Skeletal muscle cell (primary cell): ENCODE measurements around the gene PTGER4.
A peak's percentile ranks its signal among the peaks of the same experiment; 100 is the strongest.
"Not testable (repeated sequence)": the region's sequence is repeated elsewhere in the genome, so short reads cannot be mapped to it uniquely, and the experiment has no call there.

Source experiments
- DNase-seq: peaks from one replicate; pipeline ENCODE4 v3.0.0-alpha.2; 2010; ENCODE audit warnings: low read depth
- H3K4me3 ChIP-seq: 2 replicates; pipeline ENCODE4 v1.5.1; 2011; ENCODE audit warnings: low read depth, mild to moderate bottlenecking, control low read depth, low read length, moderate library complexity

Gene PTGER4

DNA sequence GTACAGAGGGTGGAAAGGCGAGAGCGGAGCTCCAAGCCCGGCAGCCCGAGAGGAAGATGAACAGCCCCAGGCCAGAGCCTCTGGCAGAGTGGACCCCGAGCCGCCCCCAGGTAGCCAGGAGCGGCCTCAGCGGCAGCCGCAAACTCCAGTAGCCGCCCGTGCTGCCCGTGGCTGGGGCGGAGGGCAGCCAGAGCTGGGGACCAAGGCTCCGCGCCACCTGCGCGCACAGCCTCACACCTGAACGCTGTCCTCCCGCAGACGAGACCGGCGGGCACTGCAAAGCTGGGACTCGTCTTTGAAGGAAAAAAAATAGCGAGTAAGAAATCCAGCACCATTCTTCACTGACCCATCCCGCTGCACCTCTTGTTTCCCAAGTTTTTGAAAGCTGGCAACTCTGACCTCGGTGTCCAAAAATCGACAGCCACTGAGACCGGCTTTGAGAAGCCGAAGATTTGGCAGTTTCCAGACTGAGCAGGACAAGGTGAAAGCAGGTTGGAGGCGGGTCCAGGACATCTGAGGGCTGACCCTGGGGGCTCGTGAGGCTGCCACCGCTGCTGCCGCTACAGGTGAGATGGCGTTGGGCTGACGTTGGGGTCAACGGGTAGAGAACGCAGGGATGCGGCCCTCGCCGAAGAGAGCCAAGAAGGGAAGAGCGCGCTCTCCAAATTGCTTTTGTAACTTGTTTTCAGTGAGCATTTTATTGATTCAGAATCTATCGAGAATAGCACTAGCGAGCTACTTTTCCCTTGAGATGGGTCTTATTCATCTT lies at the start of gene PTGER4:
Gene PTGER4 (plus strand): TSS at position 3 of the 769 bp plus-strand sequence. CDS start 1,079 bp downstream, outside the sequence.
- DNase-seq: no peak
- peak within 1 kb of the TSS; percentile 75 for H3K4me3 ChIP-seq

DNA sequence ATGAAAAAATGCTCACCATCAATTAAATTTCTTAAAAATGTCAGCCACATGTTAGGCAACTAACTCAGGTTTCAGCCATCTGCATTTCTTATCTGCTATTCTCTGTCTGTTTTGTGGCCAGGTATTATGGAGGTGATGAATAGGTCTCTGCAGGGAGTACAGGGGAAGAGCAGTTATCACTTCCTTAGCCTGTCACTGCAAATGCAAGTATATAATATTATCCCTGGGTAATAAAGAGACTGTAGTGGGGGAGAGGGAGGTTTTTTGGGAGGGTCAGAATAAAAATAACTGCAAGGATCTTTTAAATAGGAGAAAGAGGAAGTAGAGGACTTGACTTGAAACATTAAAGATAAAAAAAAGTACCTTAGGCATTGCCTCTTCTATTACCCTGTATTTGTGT lies 49.6 kb upstream of the PTGER4 start:
- no peak for DNase-seq
- no peak overlapping the region for H3K4me3 ChIP-seq

DNA sequence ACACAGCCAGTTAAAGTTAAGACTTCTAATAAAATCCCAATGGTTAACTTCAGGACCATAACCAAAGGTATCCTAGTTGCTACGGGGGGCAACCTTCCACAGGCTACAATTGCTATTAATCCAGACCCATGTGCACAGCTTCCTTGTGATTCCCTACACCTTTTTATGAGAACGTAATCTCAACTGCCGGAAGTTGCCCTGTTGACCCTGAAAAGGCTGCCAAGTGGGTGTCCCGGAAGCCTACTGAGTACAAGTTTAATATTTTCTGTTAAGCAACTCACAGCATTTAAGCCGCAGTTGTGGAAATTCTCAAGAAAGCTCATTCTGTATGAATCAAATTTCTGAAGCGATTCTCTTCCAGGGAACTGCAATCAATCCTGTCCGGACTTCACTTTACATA lies 48.5 kb upstream of the PTGER4 start:
- no peak overlapping the region for H3K4me3 ChIP-seq
- no peak for DNase-seq

DNA sequence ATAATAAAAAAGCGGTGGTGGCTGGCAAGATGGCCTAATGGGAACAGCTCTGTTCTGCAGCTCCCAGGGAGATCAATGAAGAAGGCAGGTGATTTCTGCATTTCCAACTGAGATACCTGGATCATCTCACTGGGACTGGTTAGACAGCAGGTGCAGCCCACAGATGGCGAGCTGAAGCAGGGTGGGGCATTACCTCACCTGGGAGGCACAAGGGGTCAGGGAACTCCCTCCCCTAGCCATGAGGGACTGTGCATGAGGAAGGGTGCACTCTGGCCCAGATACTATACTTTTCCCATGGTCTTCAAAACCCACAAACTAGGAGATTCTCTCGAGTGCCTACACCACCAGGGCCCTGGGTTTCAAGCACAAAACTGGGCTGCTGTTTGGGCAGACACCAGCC lies 45.6 kb upstream of the PTGER4 start:
- no peak for DNase-seq
- H3K4me3 ChIP-seq: no peak overlapping the region

DNA sequence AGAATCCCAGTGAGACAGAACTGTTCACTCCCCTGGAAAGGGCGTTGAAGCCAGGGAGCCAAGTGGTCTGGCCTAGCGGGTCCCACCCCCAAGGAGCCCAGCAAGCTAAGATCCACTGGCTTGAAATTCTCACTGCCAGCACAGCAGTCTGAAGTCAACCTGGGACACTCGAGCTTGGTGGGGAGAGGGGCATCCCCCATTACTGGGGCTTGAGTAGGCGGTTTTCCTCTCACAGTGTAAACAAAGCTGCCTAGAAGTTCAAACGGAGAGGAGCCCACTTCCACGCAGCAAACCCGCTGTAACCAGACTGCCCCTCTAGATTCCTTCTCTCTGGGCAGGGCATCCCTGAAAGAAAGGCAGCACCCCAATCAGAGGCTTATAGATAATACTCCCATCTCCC lies 45.1 kb upstream of the PTGER4 start:
- H3K4me3 ChIP-seq: no peak overlapping the region
- no peak for DNase-seq

DNA sequence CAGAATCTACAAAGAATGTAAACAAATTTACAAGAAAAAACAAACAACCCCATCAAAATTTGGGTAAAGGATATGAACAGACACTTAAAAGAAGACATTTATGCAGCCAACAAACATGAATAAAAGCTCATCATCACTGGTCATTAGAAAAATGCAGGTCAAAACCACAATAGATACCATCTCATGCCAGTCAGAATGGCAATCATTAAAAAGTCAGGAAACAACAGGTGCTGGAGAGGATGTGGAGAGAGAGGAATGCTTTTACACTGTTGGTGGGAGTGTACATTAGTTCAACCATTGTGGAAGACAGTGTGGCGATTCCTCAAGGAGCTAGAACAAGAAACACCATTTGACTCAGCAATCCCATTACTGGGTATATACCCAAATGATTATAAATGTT lies 40.2 kb upstream of the PTGER4 start:
- not testable (repeated sequence) for DNase-seq, H3K4me3 ChIP-seq

DNA sequence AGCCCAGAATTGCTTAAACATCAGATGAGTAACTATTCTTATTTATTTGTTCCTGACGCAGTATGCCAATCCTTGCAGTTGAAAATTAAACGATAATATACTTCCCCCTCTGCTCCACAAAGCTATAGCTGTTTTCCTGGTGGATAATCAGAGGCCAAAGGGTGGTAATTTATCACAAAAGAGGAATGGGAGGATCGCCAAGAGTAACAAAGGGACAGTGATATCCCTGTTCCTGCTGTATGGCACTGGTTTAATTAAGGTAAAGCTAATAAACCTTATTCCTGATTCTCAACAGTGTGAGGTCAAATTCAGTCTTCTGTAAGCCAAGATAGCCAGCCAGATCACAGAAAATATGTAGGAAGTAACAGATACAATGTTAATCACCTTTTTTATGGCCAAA lies 33.4 kb upstream of the PTGER4 start:
- H3K4me3 ChIP-seq: no peak overlapping the region
- no peak for DNase-seq

DNA sequence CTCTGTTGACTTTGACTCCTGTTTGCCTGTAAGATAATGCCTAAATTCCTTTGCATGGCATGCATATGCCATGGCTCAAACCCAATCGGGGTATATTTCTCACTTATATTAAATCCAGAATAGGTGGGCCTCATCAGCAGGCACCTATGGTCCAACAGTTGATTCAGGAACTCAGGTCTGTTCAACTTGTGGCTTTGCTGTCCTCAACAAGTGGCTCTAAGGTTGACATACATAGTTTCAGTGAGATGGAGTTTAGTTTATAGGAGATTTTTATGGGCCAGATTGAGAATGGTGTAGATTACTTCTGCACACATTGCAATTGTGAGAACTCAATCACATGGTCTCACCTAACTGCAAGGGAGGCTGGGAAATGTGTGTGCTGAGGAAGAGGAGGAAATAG lies 31.6 kb upstream of the PTGER4 start:
- DNase-seq: no peak
- no peak overlapping the region for H3K4me3 ChIP-seq

DNA sequence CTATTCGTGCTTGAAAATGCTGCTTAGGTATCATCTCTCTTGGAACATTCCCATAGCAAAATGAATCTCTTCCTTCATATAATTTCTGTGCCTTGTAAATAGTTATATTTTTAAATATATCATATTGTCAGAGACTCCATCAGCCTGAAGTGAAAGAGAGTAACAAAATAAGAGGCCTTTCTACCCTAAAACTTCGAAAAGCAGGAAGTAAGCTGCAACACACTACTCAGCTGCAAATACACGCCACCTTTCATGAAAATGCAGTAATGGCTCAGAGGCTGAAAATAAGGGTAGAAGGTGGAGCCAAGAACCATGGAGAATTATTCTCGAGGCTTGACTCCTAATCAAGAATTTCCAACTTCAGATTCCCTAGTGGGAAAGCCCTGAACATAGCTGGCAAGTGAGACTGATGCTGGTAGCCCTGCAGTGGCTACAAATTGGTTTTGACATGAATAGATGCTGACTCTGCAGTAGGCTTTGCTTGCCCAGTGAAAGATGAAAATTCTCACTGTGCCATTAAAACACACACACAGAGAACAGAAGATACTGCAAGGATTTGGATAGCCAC lies 30.2 kb upstream of the PTGER4 start:
- H3K4me3 ChIP-seq: no peak overlapping the region
- no peak for DNase-seq

DNA sequence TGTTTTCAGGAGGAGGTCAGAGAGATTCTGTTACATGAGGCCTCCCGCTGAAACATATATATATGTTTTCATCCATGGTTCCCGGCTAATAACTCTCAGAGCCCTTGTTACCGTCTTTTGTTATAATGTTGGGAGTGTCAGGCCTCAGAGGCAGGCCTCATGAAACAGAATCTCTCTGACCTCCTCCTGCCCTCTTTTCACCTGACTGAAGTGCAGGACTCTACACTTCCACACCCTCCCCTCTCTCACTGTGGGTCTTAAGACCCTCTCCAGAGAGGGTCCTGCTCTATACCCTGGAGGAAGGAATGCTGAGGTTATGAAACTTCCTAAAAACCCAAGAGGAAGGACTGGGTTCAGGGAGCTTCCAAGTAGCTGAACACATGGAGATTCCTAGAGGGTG lies 28.5 kb upstream of the PTGER4 start:
- DNase-seq: no peak

DNA sequence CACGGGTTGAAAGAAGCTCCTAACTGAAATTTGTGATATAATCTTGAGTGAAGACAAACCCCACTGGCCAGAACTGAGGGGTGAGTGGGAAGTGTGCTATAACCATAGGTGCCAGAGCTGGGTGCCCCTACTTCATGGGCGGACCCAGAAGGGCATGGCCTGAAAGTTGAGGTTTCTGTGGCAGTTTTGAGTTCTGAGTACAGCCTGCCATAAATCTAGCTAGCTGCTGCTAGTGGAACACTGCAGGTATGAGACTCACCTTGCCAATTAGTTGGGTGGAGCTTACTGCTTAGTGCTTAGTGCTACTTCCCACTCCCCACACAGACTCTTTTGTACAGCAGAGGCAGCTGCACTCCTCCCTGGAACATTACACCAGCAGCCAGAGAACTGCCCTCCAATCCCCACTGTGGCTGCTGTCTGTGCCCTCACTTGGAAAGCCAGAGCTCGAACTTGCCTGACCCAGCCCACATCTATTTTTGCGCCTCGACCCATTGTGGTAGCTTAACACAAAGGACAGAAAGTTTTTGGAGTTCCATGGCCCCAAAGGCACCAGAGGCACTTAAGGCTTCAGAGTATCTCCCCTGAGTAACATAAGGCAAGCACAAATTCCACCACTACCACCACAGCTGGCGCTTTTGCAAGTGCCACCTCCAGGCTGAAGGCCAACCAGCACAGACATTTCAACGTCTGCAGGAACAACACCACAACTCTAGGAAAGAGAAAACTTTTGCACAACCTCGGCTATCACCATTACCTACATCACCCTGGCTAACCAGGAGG lies 27.1 kb upstream of the PTGER4 start:
- H3K4me3 ChIP-seq: no peak overlapping the region
- DNase-seq: no peak

More for the DNA sequence above, 28.5 kb upstream of the PTGER4 start:
- no peak overlapping the region for H3K4me3 ChIP-seq

DNA sequence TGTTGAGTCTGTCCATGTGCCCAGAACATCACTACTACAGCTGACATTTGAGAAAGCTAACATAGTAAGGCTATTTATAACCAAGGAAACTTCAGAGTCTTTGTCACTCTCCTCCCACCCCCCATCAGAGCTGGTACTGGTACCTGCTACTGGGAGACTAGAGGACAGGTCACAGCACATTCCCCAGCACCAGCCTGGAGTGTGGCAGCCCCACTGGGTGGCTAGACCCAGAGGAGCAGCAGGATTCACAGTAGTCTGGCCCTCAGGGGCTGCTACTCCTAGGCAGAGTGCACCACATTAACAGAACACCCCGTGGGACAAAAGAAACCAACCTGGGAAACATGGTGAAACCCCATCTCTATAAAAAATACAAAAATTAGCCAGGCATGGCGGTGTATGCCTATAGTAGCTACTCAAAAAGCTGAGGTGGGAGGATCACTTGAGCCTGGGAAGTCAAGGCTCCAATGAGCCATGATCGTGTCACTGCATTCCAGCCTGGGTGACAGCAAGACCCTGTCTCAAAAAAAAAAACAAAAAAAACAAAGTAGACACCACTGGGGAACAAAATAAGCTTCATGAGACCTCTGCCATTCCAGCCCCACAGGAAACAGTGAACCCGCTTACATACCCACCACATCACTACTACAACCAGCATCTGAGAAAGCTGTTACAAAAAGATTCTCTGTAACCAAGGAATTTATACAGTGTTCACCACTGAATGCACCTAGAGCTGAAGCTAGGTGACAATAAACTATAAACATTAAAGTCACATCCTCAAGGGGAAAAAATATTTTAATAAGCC lies 26.3 kb upstream of the PTGER4 start:
- DNase-seq: no peak
- H3K4me3 ChIP-seq: no peak overlapping the region

DNA sequence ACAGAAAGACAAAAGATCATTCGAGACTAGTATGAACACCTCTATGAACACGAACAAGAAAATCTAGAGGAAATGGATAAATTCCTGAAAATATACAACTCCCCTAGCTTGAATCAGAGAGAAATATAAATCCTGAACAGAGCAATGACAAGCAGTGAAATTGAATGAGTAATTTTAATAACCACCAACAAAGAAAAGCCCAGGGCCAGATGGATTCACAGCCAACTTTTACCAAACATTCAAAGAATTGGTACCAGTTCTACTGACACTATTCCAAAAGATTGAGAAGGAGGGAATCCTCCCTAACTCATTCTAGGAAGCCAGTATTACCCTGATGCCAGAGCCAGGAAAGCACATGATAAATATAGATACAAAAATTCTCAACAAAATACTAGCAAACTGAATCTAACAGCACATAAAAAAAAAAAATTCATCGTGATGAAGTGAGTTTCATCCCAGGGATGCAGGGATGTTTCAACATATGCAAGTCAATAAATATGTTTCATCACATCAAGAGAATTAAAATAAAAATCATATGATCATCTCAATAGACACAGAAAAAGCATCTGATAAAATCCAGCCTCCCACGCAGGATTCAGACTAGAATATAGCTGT lies 25.2 kb upstream of the PTGER4 start:
- DNase-seq: no peak
- no peak overlapping the region for H3K4me3 ChIP-seq

DNA sequence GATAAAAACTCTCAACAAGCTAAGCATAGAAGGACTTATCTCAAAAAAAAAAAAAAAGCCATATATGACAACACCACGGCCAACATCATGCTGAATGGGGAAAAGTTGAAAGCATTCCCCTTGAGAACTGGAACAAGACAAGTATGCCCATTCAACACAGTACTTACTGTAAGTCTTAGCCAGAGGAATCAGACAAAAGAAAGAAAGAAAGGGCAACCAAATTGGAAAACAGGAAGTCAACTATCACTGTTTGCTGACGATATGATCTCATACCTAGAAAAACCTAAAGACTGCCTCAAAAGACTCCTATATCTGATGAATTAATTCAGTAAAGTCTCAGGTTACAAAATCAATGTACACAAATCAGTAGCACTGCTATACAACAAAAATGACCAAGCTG lies 24.6 kb upstream of the PTGER4 start:
- H3K4me3 ChIP-seq: no peak overlapping the region
- no peak for DNase-seq

DNA sequence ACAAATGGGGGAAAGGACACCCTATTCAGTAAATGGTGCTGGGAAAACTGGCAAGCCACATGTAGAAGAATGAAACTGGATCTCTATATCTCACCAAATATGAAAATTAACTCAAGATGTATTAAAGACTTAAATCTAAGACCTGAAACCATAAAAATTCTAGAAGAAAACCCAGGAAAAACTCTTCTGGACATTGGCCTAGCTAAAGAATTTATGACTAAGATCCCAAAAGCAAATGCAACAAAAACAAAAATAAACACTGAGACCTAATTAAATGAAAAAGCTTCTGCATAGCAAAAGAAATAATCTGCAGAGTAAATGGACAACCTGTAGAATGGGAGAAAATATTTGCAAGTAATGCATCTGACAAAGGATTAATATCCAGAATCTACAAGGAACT lies 23.6 kb upstream of the PTGER4 start:
- DNase-seq, H3K4me3 ChIP-seq: not testable (repeated sequence)

DNA sequence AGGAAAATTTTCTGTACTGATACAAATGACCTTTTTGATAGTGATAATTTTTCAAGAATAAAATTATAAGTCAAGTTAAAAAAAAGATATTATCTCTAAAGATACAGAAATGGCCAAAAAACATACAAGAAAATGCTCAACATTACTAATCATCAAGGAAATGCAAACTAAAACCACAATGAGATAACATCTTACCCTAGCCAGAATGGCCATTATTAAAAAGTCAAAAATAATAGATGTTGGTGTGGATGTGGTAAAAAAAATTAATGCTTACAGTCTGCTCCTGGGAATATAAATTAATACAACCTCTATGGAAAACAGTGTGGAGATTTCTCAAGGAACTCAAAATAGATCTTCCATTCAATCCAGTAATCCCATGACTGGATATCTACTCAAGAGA lies 22.9 kb upstream of the PTGER4 start:
- H3K4me3 ChIP-seq: no peak overlapping the region
- no peak for DNase-seq

DNA sequence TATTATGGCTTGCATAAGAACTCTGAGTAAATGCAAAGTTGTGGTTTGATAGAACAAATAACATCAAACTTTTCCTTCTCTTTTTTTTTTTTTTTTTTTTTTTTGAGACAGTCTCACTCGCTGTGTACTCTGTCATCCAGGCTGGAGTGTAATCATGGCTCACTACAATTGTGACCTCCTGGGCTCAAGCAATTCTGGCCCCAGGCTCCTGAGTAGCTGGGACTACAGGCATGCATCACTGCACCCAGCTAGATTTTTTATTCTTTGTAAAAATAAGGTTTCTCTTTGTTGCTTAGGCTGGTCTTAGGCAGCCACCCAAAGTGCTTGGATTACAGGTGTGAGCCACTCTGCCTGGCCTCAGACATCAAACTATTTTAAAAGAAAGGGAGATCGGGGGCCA lies 19.0 kb upstream of the PTGER4 start:
- no peak for DNase-seq
- H3K4me3 ChIP-seq: no peak overlapping the region

DNA sequence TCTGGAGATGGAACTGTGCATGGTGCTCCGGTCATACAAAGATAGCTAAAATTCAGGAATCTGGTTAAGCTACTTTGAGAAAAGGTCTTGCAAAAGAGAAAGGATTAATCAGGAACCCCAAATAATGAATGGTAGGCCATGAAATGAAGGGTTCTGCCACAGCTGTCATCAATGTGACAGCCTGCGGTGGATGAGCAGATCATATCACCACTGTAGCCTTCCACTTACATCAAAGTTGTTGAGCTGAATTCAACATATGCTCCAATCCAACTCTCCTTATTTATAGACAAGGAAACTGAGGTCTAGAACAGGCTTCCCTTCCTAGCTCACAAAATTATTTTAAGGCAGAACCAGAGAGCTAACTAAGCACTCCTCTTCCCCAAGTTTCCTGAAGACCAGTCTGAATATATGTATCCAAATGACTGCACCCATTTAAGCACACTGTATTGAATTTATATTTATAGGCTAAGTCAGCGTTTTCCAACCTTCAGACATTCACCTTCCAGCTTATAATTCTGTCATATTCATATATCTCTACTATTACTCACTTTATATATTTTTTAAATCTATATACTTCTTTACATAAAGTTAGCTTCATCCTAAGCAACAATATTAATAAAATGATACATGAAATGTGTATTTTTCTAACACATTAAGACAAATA lies 13.9 kb upstream of the PTGER4 start:
- no peak for DNase-seq

DNA sequence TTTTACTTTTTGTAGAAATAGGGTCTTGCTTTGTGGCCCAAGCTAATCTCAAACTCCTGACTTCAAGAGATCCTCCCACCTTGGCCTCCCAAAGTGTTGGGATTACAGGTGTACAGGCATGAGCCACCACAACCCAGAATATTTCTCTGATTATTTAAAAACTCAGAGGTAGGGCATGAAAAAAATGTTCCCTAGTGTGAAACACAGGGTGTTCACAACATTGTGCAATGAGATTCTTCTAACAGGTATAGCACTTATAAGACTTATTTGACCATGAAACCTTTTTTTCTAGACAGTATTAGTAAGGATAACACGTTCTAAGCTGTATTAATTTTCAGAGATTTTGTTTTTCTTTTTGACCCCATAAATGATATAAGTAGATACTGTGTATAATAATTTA lies 13.1 kb upstream of the PTGER4 start:
- H3K4me3 ChIP-seq: no peak overlapping the region
- no peak for DNase-seq

More for the DNA sequence above, 13.9 kb upstream of the PTGER4 start:
- H3K4me3 ChIP-seq: no peak overlapping the region
